H9 (cell line): Measurements from ENCODE around the gene EIF6. TPM values are rescaled to one million over a fixed set of nuclear protein-coding genes. Genes with fewer than 3 reads are reported as not detected.
A peak's percentile ranks its signal among the peaks of the same experiment; 100 is the strongest.

Source experiments
- DNase-seq: peaks from one replicate; pipeline ENCODE4 v3.0.0-alpha.2; 2017
- H2AFZ ChIP-seq: one replicate; pipeline ENCODE4 v1.6.1; 2013; ENCODE audit warnings: mild to moderate bottlenecking, low read length, control low read depth, moderate library complexity
- H2AK5ac ChIP-seq: 2 replicates; pipeline ENCODE4 v1.6.1; 2013; ENCODE audit warnings: low read length, control low read depth, mixed read lengths; ENCODE audit not compliant: insufficient read length
- H2BK120ac ChIP-seq: one replicate; pipeline ENCODE4 v1.6.1; 2013; ENCODE audit warnings: low read depth, mild to moderate bottlenecking, low read length, control low read depth, inconsistent platforms; ENCODE audit not compliant: poor library complexity, severe bottlenecking
- H2BK12ac ChIP-seq: 2 replicates; pipeline ENCODE4 v1.6.1; 2013; ENCODE audit warnings: low read length, control low read depth, mixed read lengths, low read depth; ENCODE audit not compliant: insufficient read length
- H2BK15ac ChIP-seq: 2 replicates; pipeline ENCODE4 v1.6.1; 2013; ENCODE audit warnings: low read depth, low read length, control low read depth
- H2BK20ac ChIP-seq: one replicate; pipeline ENCODE4 v1.6.1; 2013; ENCODE audit warnings: low read depth, mild to moderate bottlenecking, low read length, control low read depth, inconsistent platforms; ENCODE audit not compliant: poor library complexity, severe bottlenecking
- H2BK5ac ChIP-seq: 2 replicates; pipeline ENCODE4 v1.6.1; 2013; ENCODE audit warnings: low read length, control low read depth, mixed read lengths; ENCODE audit not compliant: insufficient read length
- H3K14ac ChIP-seq: 2 replicates; pipeline ENCODE4 v1.6.1; 2013; ENCODE audit warnings: low read length, control low read depth; ENCODE audit not compliant: insufficient read depth
- H3K18ac ChIP-seq: 2 replicates; pipeline ENCODE4 v1.6.1; 2013; ENCODE audit warnings: low read depth, mild to moderate bottlenecking, mixed read lengths, low read length, control low read depth; ENCODE audit not compliant: insufficient read length
- H3K23ac ChIP-seq: 2 replicates; pipeline ENCODE4 v1.6.1; 2013; ENCODE audit warnings: low read length, control low read depth, mixed read lengths, low read depth; ENCODE audit not compliant: insufficient read length
- H3K23me2 ChIP-seq: 2 replicates; pipeline ENCODE4 v1.6.1; 2013; ENCODE audit warnings: low read depth, mild to moderate bottlenecking, mixed read lengths, low read length, control low read depth; ENCODE audit not compliant: insufficient read length, poor library complexity, severe bottlenecking
- H3K27ac ChIP-seq: 2 replicates; pipeline ENCODE4 v1.5.1; 2013; ENCODE audit warnings: low read length, control low read depth, mixed read lengths, low read depth; ENCODE audit not compliant: insufficient read length
- H3K27me3 ChIP-seq: 2 replicates; pipeline ENCODE4 v1.6.1; 2013; ENCODE audit warnings: low read length, control low read depth, inconsistent platforms; ENCODE audit not compliant: insufficient read depth
- H3K4ac ChIP-seq: 2 replicates; pipeline ENCODE4 v1.6.1; 2013; ENCODE audit warnings: low read depth, mild to moderate bottlenecking, control low read depth, inconsistent platforms, low read length, moderate library complexity
- H3K4me1 ChIP-seq: 2 replicates; pipeline ENCODE4 v1.6.1; 2013; ENCODE audit warnings: low read length, control low read depth, inconsistent platforms; ENCODE audit not compliant: insufficient read depth
- H3K4me2 ChIP-seq: 2 replicates; pipeline ENCODE4 v1.6.1; 2013; ENCODE audit warnings: low read length, control low read depth, mixed read lengths; ENCODE audit not compliant: insufficient read length, insufficient read depth
- H3K56ac ChIP-seq: 2 replicates; pipeline ENCODE4 v1.6.1; 2013; ENCODE audit warnings: low read depth, mild to moderate bottlenecking, mixed read lengths, low read length, control low read depth; ENCODE audit not compliant: insufficient read length
- H3K79me1 ChIP-seq: 2 replicates; pipeline ENCODE4 v1.6.1; 2013; ENCODE audit warnings: low read depth, mild to moderate bottlenecking, moderate library complexity, low read length, control low read depth, inconsistent platforms; ENCODE audit not compliant: insufficient read depth, poor library complexity, severe bottlenecking
- H3K79me2 ChIP-seq: 2 replicates; pipeline ENCODE4 v1.6.1; 2013; ENCODE audit warnings: low read length, control low read depth, inconsistent platforms; ENCODE audit not compliant: insufficient read depth
- H3K9ac ChIP-seq: 2 replicates; pipeline ENCODE4 v1.6.1; 2013; ENCODE audit warnings: low read length, control low read depth, mixed read lengths; ENCODE audit not compliant: insufficient read length; ENCODE audit errors: extremely low read depth
- H3K9me3 ChIP-seq: one replicate; pipeline ENCODE4 v1.6.1; 2013; ENCODE audit warnings: low read depth, low read length, inconsistent platforms; ENCODE audit not compliant: control insufficient read depth
- H3T11ph ChIP-seq: one replicate; pipeline ENCODE4 v1.6.1; 2013; ENCODE audit warnings: mild to moderate bottlenecking, low read length, control low read depth, inconsistent platforms
- H4K20me1 ChIP-seq: one replicate; pipeline ENCODE4 v1.6.1; 2013; ENCODE audit not compliant: control insufficient read depth, insufficient read length, insufficient read depth
- H4K5ac ChIP-seq: 2 replicates; pipeline ENCODE4 v1.6.1; 2013; ENCODE audit warnings: low read depth, mild to moderate bottlenecking, mixed read lengths, low read length, control low read depth; ENCODE audit not compliant: insufficient read length
- H4K8ac ChIP-seq: replicated peaks from 2 replicates; pipeline ENCODE4 v1.6.1; 2013; ENCODE audit warnings: low read length, control low read depth, mixed read lengths, low read depth; ENCODE audit not compliant: insufficient read length
- H4K91ac ChIP-seq: 2 replicates; pipeline ENCODE4 v1.6.1; 2013; ENCODE audit warnings: low read depth, mild to moderate bottlenecking, moderate library complexity, mixed read lengths, low read length, control low read depth; ENCODE audit not compliant: insufficient read length
- H3K27ac Mint-ChIP-seq, 3 experiments: 2 replicates in 2 of 3; 3 replicates in 1 of 3; pipeline ENCODE4 v1.8.0; 2020 to 2021; ENCODE audit warnings: mixed read lengths in 3 of 3, mild to moderate bottlenecking in 1 of 3, moderate library complexity in 1 of 3
- H3K27me3 Mint-ChIP-seq: 2 replicates; pipeline ENCODE4 v1.8.0; 2021; ENCODE audit warnings: low read depth, mild to moderate bottlenecking, moderate library complexity, mixed read lengths
- H3K36me3 Mint-ChIP-seq, 3 experiments: 2 replicates in 2 of 3; 3 replicates in 1 of 3; pipeline ENCODE4 v1.8.0; 2020 to 2021; ENCODE audit warnings: low read depth in 3 of 3, mixed read lengths in 3 of 3; ENCODE audit not compliant: insufficient read depth in 1 of 3
- H3K4me1 Mint-ChIP-seq, 2 experiments: 2 replicates each; pipeline ENCODE4 v1.8.0; 2020; ENCODE audit warnings: mixed read lengths in 2 of 2
- H3K4me3 Mint-ChIP-seq, 2 experiments: 2 replicates in 1 of 2; 3 replicates in 1 of 2; pipeline ENCODE4 v1.8.0; 2020 to 2021; ENCODE audit warnings: mild to moderate bottlenecking in 2 of 2, mixed read lengths in 2 of 2, moderate library complexity in 1 of 2
- H3K9me3 Mint-ChIP-seq, 2 experiments: 2 replicates in 1 of 2; 3 replicates in 1 of 2; pipeline ENCODE4 v1.8.0; 2020; ENCODE audit warnings: mild to moderate bottlenecking in 2 of 2, mixed read lengths in 2 of 2, moderate library complexity in 1 of 2
- WGBS: extraction: QIAGEN DNeasy Blood & Tissue Kit; methylation state at CpG from one replicate; pipeline ENCODE4 v1.1.7; 2013; ENCODE audit warnings: missing lambda C conversion rate, low lambda C conversion rate, mixed read lengths; ENCODE audit not compliant: insufficient read length; ENCODE audit errors: extremely low coverage; 5-methylcytosine and 5-hydroxymethylcytosine counted together
- total RNA-seq: library from RNA; stranded (reverse); gene quantifications from 2 replicates; pipeline ENCODE4 v1.2.1, GENCODE V29; 2021
- TF ChIP-seq, protein P1 (sequence below): fragments of 200-600 bp; sonication (generic); conservative IDR thresholded peaks from 3 replicates; pipeline ENCODE4 v1.8.0; 2021; ENCODE audit warnings: antibody characterized with exemption, mild to moderate bottlenecking

The EIF6 gene
- total RNA-seq, 1 experiment from 2014 or later: 150 TPM

DNA sequence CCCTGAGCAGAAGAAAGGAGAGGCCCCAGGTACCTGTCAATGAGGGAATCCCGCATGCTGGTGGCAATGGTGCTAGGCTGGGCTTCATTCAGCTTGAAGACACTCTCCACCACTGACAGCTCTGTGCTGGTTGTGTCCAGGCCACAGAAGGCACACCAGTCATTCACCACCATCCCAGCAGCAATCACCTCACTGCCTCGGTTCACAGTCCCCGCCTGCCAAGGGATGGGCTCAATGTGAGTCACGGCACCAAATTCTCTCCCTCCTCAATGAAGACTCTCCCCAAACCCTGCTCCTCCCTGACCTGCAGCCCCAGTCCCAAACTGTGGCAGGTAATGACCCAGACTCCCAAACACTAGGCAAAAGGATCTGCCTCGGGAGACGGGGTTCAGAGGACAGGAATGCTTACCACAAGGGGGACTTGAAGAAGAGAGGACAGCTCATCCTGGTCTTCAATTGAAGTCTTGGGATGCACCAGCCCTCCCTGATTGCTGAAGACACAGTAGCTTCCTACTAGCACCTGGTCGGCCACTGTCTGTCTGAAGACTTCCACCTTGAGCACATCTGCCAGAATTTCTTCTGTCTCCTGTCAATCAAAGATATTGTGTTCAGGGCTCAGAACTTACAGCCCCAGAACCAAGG, 4.9 kb downstream of the EIF6 start:
- H3K23ac ChIP-seq: no peak overlapping the region
- Mint-ChIP-seq H3K9me3 (no peaks in the 10 kb centered on the region; a peak in 2 of 5 replicates), H3K36me3 (peaks cover 26 to 64% (median 61%) of the 10 kb centered on the region in 3 experiments), H3K27me3 (no peaks in the 10 kb centered on the region; the same call in 1 of the 2 replicates), H3K27ac (0 out of 7 replicates have a peak overlapping the region, but pooled peaks of 1 of the 3 experiments have one; percentile 36), H3K4me3 (peak overlapping the region in 1 of 2 experiments; percentile 51; a peak in 2 of 5 replicates), H3K4me1 (peaks cover 17 to 26% of the 10 kb centered on the region in 2 experiments)
- H2BK20ac ChIP-seq: no peak overlapping the region
- TF ChIP-seq, protein P1, sequence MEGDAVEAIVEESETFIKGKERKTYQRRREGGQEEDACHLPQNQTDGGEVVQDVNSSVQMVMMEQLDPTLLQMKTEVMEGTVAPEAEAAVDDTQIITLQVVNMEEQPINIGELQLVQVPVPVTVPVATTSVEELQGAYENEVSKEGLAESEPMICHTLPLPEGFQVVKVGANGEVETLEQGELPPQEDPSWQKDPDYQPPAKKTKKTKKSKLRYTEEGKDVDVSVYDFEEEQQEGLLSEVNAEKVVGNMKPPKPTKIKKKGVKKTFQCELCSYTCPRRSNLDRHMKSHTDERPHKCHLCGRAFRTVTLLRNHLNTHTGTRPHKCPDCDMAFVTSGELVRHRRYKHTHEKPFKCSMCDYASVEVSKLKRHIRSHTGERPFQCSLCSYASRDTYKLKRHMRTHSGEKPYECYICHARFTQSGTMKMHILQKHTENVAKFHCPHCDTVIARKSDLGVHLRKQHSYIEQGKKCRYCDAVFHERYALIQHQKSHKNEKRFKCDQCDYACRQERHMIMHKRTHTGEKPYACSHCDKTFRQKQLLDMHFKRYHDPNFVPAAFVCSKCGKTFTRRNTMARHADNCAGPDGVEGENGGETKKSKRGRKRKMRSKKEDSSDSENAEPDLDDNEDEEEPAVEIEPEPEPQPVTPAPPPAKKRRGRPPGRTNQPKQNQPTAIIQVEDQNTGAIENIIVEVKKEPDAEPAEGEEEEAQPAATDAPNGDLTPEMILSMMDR: no peak
- no peak overlapping the region for H3K4me2 ChIP-seq
- no peak overlapping the region for H4K91ac ChIP-seq
- peaks cover 3% of the 10 kb centered on the region; the same call in 1 of the 2 replicates for H3K4me1 ChIP-seq
- H3K27me3 ChIP-seq: no peaks in the 10 kb centered on the region
- H3K56ac ChIP-seq: no peak overlapping the region
- no peak overlapping the region for H2AK5ac ChIP-seq
- no peak overlapping the region for H3K9ac ChIP-seq
- no peak overlapping the region for H2BK15ac ChIP-seq
- H2BK120ac ChIP-seq: no peak overlapping the region
- no CpG with 5 or more reads among the region's 7 CpGs for WGBS
- H2BK5ac ChIP-seq: no peak overlapping the region
- H2BK12ac ChIP-seq: no peak overlapping the region
- H3T11ph ChIP-seq: no peak overlapping the region
- no peaks in the 10 kb centered on the region for H4K20me1 ChIP-seq
- H4K8ac ChIP-seq: no peak overlapping the region
- H3K23me2 ChIP-seq: peaks cover 10% of the 10 kb centered on the region
- no peak for DNase-seq
- H3K79me1 ChIP-seq: no peaks in the 10 kb centered on the region
- no peak overlapping the region for H3K18ac ChIP-seq
- H3K27ac ChIP-seq: no peak overlapping the region
- no peak overlapping the region for H4K5ac ChIP-seq
- no peak overlapping the region for H2AFZ ChIP-seq
- peaks cover 11% of the 10 kb centered on the region for H3K79me2 ChIP-seq
- H3K14ac ChIP-seq: no peak overlapping the region
- H3K4ac ChIP-seq: no peak overlapping the region
- H3K9me3 ChIP-seq: no peaks in the 10 kb centered on the region
